HUDEP-2 (cell line): ENCODE measurements around the gene EPS8L1.
"Not testable (repeated sequence)": the region's sequence is repeated elsewhere in the genome, so short reads cannot be mapped to it uniquely, and the experiment has no call there.

Source experiments
- DNase-seq, 76 experiments: peaks; one replicate each; lab custom pipeline; 2025; ENCODE audit not compliant: unreplicated experiment in 76 of 76; lab: John Stamatoyannopoulos, UW

The EPS8L1 gene

GRCh38 chr19:55075371-55075998 lies at the start of gene EPS8L1:
EPS8L1 (plus strand) TSS chr19:55075869; CDS start chr19:55076445, 576 bp downstream.
- DNase-seq, result no peak

DNA sequence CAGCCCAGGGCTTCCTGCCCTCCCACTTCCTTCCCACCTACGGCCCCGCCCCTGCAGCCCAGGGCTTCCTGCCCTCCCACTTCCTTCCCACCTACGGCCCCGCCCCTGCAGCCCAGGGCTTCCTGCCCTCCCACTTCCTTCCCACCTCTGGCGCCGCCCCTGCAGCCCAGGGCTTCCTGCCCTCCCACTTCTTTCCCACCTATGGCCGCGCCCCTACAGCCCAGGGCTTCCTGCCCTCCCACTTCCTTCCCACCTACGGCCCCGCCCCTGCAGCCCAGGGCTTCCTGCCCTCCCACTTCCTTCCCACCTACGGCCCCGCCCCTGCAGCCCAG lies 48.6 kb upstream of the EPS8L1 start:
- DNase-seq, result peak in 1 of 76 experiments; percentile 20

GRCh38 chr19:55027472-55028337 lies 48.0 kb upstream of the EPS8L1 start:
- no peak for DNase-seq

GRCh38 chr19:55028757-55029156 lies 46.9 kb upstream of the EPS8L1 start:
- no peak for DNase-seq

GRCh38 chr19:55031178-55031577 lies 44.5 kb upstream of the EPS8L1 start:
- no peak for DNase-seq

- no peak for DNase-seq
Observed at GRCh38 chr19:55032170-55032800, 43.4 kb upstream of the EPS8L1 start.

DNA sequence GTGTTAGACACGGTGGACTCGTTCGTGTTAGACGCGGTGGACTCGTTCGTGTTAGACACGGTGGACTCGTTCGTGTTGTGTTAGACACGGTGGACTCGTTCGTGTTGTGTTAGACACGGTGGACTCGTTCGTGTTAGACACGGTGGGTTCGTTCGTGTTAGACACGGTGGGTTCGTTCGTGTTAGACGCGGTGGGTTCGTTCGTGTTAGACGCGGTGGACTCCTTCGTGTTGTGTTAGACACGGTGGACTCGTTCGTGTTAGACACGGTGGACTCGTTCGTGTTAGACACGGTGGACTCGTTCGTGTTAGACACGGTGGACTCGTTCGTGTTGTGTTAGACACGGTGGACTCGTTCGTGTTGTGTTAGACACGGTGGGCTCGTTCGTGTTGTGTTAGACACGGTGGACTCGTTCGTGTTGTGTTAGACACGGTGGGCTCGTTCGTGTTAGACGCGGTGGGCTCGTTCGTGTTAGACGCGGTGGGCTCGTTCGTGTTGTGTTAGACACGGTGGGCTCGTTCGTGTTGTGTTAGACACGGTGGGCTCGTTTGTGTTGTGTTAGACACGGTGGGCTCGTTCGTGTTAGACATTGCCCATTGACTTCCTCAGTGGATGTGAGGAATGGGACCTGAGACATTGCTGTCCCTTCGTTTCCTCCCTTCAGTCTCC lies 42.6 kb upstream of the EPS8L1 start:
- DNase-seq, result not testable (repeated sequence)

DNA sequence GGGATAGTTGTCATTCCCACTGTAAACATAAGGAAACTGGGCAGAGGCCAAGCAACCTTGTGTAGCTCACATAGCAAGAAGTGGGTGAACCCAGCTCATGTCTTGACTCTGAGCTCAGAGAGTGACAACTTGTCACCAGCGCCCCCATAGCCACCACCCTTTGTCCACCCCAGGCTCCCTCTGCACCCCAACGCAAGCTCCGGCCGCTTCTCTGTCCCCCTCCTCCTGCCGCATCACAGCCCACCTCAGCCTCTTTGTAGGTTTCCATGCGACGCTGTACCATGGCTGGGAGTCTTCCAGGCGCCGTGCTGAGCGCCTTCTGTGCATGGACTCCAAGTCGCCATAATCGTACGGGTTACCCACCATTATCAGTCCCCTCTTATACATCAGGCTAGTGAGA lies 40.9 kb upstream of the EPS8L1 start:
- DNase-seq, result no peak

DNA sequence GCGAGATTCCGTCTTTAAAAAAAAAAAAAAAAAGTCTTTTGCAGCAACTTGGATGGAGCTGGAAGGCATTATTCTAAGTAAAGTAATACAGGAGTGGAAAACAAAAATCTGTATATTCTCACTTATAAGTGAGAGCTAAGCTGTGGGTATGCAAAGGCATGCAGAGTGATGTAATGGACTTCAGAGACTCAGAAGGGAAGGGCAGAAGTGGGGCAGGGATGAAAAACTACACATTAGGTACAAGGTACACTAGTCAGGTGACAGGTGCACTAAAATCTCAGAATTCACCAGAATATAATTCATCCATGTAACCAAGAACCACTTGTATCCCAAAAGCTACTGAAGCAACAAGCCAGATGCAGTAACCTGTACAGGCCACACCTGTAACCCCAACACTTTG lies 39.6 kb upstream of the EPS8L1 start:
- DNase-seq, result no peak

- DNase-seq, result not testable (repeated sequence)
Observed at GRCh38 chr19:55037603-55038002, 38.1 kb upstream of the EPS8L1 start.

GRCh38 chr19:55040654-55041053 lies 35.0 kb upstream of the EPS8L1 start:
- not testable (repeated sequence) for DNase-seq

- no peak for DNase-seq
Observed at GRCh38 chr19:55041244-55041626, 34.4 kb upstream of the EPS8L1 start.

DNA sequence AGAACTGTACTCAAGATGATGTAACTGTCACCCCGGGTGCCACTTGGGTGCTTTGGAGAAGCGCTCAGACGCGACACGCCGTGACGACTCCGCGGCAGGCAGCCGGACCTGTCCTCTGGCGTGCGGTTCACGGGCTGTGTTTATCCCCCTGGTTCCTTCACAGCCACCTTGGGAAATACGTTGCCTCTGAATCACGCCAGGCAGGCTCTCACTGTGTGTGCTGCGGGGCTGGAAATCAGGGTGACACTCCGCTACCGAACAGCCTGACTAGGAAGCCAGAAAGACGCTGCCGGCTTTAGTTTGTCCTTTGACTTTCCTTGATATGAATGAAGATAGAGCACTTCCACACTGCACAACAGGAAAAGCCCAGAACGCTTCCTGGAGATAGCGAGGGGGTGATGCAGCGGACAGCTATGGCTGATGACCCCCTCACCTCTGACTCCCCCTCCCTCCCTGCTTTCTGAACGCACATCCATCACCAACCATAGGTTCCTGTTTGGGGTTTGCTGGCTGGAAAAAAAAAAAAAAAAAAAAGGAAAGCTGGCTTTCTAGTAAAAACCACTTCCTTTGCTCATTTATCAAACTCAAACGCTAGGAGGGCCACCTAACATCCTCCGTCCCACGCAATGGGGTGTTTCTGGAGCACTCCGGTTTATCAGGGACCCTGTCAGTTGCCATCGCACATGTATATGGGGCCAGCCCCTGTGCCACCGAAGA lies 33.9 kb upstream of the EPS8L1 start:
- DNase-seq, result no peak

DNA sequence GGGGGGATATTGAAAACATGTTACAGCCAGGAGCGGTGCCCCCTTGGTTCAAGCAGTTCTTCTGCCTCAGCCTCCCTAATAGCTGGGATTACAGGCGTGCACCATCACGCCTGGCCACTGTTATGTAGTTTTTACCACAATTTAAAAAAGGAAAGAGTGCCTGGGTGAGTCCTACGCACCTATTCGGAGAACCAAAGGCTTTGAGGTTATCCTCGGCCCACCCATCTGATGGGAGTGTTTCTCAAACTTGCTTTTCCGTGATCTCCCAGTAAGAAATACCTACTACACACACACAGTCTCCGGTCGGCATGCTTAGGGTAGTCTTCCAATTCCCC lies 33.4 kb upstream of the EPS8L1 start:
- DNase-seq, result no peak

DNA sequence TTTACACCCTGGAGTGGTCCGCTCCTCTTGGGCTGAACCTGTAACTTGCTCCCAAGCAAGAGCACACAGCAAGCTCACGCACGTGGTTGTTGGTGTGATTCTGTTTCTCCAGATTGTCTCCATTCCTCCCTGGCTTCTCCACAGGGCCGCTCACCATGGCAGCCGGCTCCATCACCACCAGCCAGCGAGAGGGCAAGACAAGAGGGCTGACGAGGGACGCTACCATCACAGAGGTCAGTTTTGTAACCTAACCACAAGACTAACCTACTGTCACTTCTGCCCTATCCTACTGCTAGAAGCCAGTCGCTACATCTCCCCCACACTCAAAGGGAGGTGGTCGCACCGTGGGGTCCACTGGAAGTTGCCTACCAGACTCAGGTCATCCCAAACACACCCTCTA lies 33.0 kb upstream of the EPS8L1 start:
- no peak for DNase-seq

GRCh38 chr19:55044286-55044685 lies 31.4 kb upstream of the EPS8L1 start:
- no peak for DNase-seq

DNA sequence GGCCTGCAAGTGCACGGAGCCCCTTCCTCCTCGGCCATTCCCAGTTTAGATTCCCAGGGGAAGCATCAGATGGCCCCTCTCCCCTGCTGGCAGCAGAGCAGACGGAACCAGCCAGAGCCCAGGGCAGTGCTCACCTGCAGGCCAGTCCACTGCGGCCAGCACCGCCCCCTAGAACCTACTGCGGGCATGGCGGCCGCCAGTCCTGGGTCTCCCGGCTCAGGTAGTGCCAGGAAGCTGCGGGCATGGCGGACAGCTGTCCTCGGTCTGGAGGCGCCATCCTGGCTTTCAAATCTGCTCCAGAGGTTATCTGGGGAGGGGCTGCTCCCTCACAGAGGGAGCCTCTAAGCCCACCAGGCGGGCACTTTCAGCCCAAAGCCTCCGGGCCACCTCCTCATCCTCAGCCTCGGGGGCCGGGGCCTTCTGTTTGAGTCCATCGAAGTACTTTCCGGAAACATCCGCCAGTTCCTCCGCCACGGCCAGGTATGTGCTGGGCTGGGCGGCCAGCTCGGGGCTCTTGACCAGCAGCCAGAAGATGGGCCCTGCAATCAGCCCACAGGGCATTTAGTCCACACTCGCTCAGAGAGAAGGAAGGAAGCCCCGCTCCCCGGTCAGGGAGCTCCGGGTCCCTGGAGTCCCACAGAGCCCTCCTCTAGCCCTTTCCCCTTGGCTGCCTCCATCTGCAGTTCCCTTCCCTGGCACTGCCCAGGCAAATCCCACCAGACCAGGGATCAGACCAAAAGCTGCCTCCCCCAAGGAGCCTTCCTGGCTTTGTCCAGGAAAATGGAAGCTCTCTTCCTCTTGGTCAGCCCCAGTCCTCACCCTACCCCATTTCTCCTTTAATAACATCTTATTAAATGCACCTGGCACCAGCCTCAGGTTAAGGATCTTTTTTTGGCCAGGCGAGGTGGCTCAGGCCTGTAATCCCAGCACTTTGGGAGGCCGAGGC lies 30.6 kb upstream of the EPS8L1 start:
- DNase-seq, result no peak

DNA sequence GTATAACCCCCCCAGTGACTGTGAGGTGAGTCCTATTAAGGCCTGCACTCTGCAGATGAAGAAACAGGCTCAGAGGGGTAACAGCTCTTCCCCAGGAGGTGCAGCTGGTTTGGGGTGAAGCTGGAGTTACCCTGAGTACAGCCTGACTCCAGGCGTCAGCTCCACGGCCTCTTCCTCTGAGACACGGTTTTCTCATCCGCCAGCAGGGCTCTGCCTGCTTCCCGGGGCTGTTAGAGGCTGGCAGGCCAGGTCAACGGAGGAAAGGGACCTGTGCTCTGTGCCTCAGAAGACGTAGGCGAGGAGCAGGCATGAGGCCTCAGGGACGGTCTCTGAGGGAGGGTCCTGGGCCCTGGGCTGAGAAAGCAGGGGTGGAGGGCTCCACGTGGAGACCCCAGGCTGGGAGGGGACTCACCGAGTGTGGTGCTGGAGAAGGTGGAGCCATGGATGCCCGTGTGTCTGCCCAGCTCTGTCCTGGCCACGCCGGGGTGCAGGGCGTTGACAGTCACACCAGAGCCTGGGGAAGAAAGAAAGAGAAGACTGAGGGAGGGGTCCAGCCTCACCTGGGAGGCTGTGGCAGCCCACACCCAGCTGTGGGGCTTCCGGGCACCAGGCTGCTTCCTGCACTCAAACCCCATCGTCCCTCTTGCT lies 28.6 kb upstream of the EPS8L1 start:
- DNase-seq, result no peak

GRCh38 chr19:55047951-55048350 lies 27.7 kb upstream of the EPS8L1 start:
- no peak for DNase-seq
